Chondrocyte (in vitro differentiated cells): Measurements from ENCODE around the gene FOXA2. TPM values are rescaled to one million over a fixed set of nuclear protein-coding genes. Genes with fewer than 3 reads are reported as not detected.

Source experiments
- DNase-seq: peaks from one replicate; pipeline ENCODE4 v3.0.0; 2021; ENCODE audit warnings: mixed read lengths, low spot score
- H3K27ac Mint-ChIP-seq: one replicate; pipeline ENCODE4 v1.8.0; 2021; ENCODE audit warnings: mild to moderate bottlenecking, moderate library complexity, mixed read lengths; ENCODE audit not compliant: unreplicated experiment
- H3K27me3 Mint-ChIP-seq: 2 replicates; pipeline ENCODE4 v1.8.0; 2021; ENCODE audit warnings: low read depth, mixed read lengths
- H3K36me3 Mint-ChIP-seq: 2 replicates; pipeline ENCODE4 v1.8.0; 2021; ENCODE audit warnings: low read depth, mixed read lengths
- H3K4me1 Mint-ChIP-seq: 2 replicates; pipeline ENCODE4 v1.8.0; 2021; ENCODE audit warnings: low read depth, mild to moderate bottlenecking, mixed read lengths
- H3K4me3 Mint-ChIP-seq: one replicate; pipeline ENCODE4 v1.8.0; 2021; ENCODE audit warnings: mild to moderate bottlenecking, moderate library complexity, mixed read lengths; ENCODE audit not compliant: unreplicated experiment
- H3K9me3 Mint-ChIP-seq: 2 replicates; pipeline ENCODE4 v1.8.0; 2021; ENCODE audit warnings: low read depth, mixed read lengths
- CTCF ChIP-seq: fragments of 200-600 bp; sonication (generic); IDR thresholded peaks from 2 replicates; pipeline ENCODE4 v1.5.0; 2021; ENCODE audit warnings: antibody characterized with exemption, mild to moderate bottlenecking, moderate library complexity
- total RNA-seq: library from RNA; stranded (reverse); gene quantifications from 3 replicates; pipeline ENCODE4 v1.2.1, GENCODE V29; 2021

FOXA2 gene
- total RNA-seq, 1 donor from 2014 or later: not detected

- no peak overlapping the region for H3K4me3 Mint-ChIP-seq
- no peaks in the 10 kb centered on the region for H3K9me3 Mint-ChIP-seq
- H3K27me3 Mint-ChIP-seq: peaks cover 76% of the 10 kb centered on the region
- TF ChIP-seq CTCF: no peak
- no peak for DNase-seq
- peaks cover 12% of the 10 kb centered on the region for H3K4me1 Mint-ChIP-seq
- no peaks in the 10 kb centered on the region for H3K36me3 Mint-ChIP-seq
- H3K27ac Mint-ChIP-seq: no peak overlapping the region
These were observed 1.6 kb upstream of the FOXA2 start for GRCh38 chr20:22585786-22586493.

DNA sequence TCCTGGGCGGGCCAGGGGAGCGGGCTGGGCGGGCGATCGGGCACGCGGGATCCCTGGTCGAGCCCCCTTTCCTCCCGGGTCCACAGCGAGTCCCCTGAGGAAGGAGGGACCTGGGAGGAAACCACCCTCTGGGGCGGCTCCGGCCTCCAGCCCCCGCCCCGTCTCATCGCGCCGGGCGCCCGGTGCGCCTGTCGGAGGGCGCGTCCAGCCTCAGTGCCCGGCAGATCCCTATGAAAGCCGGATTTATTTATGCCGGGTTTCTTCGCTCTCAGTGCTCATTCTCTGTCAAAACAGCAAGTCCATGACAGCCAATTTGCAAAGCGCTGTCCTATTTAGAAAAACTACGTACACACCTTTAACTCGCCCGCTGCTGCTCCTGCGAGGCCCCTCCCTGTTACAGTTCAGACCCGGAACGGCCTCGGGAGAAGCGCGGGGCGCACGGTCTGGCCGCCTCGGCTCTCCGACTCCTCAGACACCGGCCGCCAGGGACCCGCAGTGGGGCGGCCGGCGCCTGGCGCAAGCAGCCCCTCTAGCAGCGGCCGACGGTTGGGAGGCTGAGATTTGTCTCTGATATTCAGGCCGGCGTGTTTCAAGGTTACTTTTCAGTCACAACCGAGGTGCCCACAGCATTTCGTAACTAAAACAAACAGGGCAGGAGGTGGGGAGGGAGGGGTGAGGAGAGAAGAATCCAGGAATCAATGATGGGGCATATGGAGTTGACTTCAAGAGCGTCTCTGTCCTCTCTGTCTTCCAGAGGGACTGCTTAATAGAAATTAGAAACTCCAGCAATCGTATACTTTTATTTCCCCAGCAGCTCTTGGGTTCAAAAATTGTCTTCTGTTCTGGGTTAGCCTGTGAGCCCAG lies 782 bp upstream of the FOXA2 start:
- Mint-ChIP-seq H3K27me3 (peaks cover 76% of the 10 kb centered on the region), H3K36me3 (no peaks in the 10 kb centered on the region), H3K4me1 (peaks cover 12% of the 10 kb centered on the region), H3K9me3 (no peaks in the 10 kb centered on the region), H3K27ac (no peak overlapping the region), H3K4me3 (peak overlapping the region; percentile 22)
- TF ChIP-seq CTCF: no peak
- no peak for DNase-seq

- no peak for TF ChIP-seq CTCF
- H3K36me3 Mint-ChIP-seq: no peaks in the 10 kb centered on the region
- H3K27ac Mint-ChIP-seq: no peak overlapping the region
- peaks cover 12% of the 10 kb centered on the region for H3K4me1 Mint-ChIP-seq
- no peaks in the 10 kb centered on the region for H3K9me3 Mint-ChIP-seq
- no peak overlapping the region for H3K4me3 Mint-ChIP-seq
- H3K27me3 Mint-ChIP-seq: peaks cover 74% of the 10 kb centered on the region
- no peak for DNase-seq
These were observed 425 bp downstream of the FOXA2 start for GRCh38 chr20:22583773-22584521.

GRCh38 chr20:22582964-22583772 lies 1.2 kb downstream of the FOXA2 start:
- no peak overlapping the region for H3K27ac Mint-ChIP-seq
- DNase-seq: no peak
- H3K4me1 Mint-ChIP-seq: peaks cover 17% of the 10 kb centered on the region
- H3K9me3 Mint-ChIP-seq: no peaks in the 10 kb centered on the region
- H3K4me3 Mint-ChIP-seq: peak overlapping the region; percentile 36
- no peak for TF ChIP-seq CTCF
- H3K27me3 Mint-ChIP-seq: peaks cover 74% of the 10 kb centered on the region
- peaks cover 2% of the 10 kb centered on the region for H3K36me3 Mint-ChIP-seq
